ENCODE data around the gene IDI2. TPM values are rescaled to one million over a fixed set of nuclear protein-coding genes. Genes with fewer than 3 reads are reported as not detected.

Gene IDI2
- total RNA-seq, 4 donors from 2014 or later: 0.30 TPM; not detected in 3

GRCh38 chr10:994836-995558, 30.7 kb downstream of the IDI2 start:
- Histone ChIP-seq H3K4me1 (peaks cover 0 to 11% (median 2%) of the 10 kb centered on the region in 4 donors), H3K4me3 (no peak overlapping the region), H3K9me3 (no peaks in the 10 kb centered on the region), H3K36me3 (peaks cover 3 to 78% (median 26%) of the 10 kb centered on the region in 3 donors), H3K27ac (no peak overlapping the region), H3K27me3 (no peaks in the 10 kb centered on the region)
- 94 to 99% methylated on average over 6 of the region's 6 CpGs for WGBS, 2 donors
- TF ChIP-seq EP300 (IDR thresholded peaks at IDR 0.05): no peak
- TF ChIP-seq CTCF (IDR thresholded peaks at IDR 0.05): no peak
- no peak for TF ChIP-seq POLR2A (IDR thresholded peaks at IDR 0.05)
- DNase-seq (ENCODE audit: low spot score in 2 of 2): no peak

GRCh38 chr10:992871-993270, 32.8 kb downstream of the IDI2 start:
- TF ChIP-seq CTCF (IDR thresholded peaks at IDR 0.05) (no peak), EP300 (IDR thresholded peaks at IDR 0.05) (peak in 1 of 2 donors; percentile 41)
- H3K36me3 ChIP-seq: peaks cover 3 to 56% (median 20%) of the 10 kb centered on the region in 3 donors
- H3K9me3 ChIP-seq: no peaks in the 10 kb centered on the region
- H3K27me3 ChIP-seq: no peaks in the 10 kb centered on the region
- H3K4me3 ChIP-seq: no peak overlapping the region
- peak in 1 of 2 donors; percentile 13 for DNase-seq (ENCODE audit: low spot score in 2 of 2)
- H3K4me1 ChIP-seq: peaks cover 0 to 23% (median 12%) of the 10 kb centered on the region in 4 donors
- peak overlapping the region in 1 of 4 donors; percentile 42 for H3K27ac ChIP-seq

- 95 to 96% methylated on average over 6 of the region's 6 CpGs for WGBS, 2 donors
- TF ChIP-seq EP300 (IDR thresholded peaks at IDR 0.05) (no peak), POLR2A (IDR thresholded peaks at IDR 0.05) (no peak), CTCF (IDR thresholded peaks at IDR 0.05) (no peak)
- Histone ChIP-seq H3K27ac (peak overlapping the region in 1 of 4 donors; percentile 42), H3K9me3 (no peaks in the 10 kb centered on the region), H3K27me3 (no peaks in the 10 kb centered on the region), H3K36me3 (peaks cover 3 to 52% (median 20%) of the 10 kb centered on the region in 3 donors), H3K4me1 (peaks cover 0 to 25% (median 12%) of the 10 kb centered on the region in 4 donors), H3K4me3 (no peak overlapping the region)
- no peak for DNase-seq (ENCODE audit: low spot score in 2 of 2)
Measured at GRCh38 chr10:992467-992866, 33.2 kb downstream of the IDI2 start.

- Histone ChIP-seq H3K9me3 (no peaks in the 10 kb centered on the region), H3K4me1 (peaks cover 0 to 40% (median 18%) of the 10 kb centered on the region in 4 donors), H3K27me3 (no peaks in the 10 kb centered on the region), H3K4me3 (no peak overlapping the region), H3K36me3 (peaks cover 3 to 36% (median 11%) of the 10 kb centered on the region in 3 donors), H3K27ac (no peak overlapping the region)
- 89 to 99% methylated on average over 6 of the region's 6 CpGs for WGBS, 2 donors
- TF ChIP-seq CTCF (IDR thresholded peaks at IDR 0.05) (no peak), POLR2A (IDR thresholded peaks at IDR 0.05) (no peak), EP300 (IDR thresholded peaks at IDR 0.05) (no peak)
- no peak for DNase-seq (ENCODE audit: low spot score in 2 of 2)
Measured at GRCh38 chr10:990808-991207, 34.9 kb downstream of the IDI2 start.

Measured in tibial nerve (tissue), 4 donors.